OCI-LY7 (cell line): ENCODE measurements around the gene FMO2. TPM values are rescaled to one million over a fixed set of nuclear protein-coding genes. Genes with fewer than 3 reads are reported as not detected.

ENCODE experiments used
- BruUV-seq: library from RNA; stranded (reverse); fragments of 400-500 nt; replicated peaks from 2 replicates; lab custom pipeline; 2021; lab: Mats Ljungman, UMichigan
- CTCF ChIA-PET: fragments of 300-600 bp; sonication (Branson Sonifier 250); formaldehyde crosslinking; loops from one replicate; lab custom pipeline; 2022; ENCODE audit warnings: antibody characterized with exemption; ENCODE audit not compliant: unreplicated experiment; lab: Charles Lee
- POLR2A ChIA-PET: fragments of 300-600 bp; sonication (Branson Sonifier 250); formaldehyde crosslinking; loops from one replicate; lab custom pipeline; 2022; ENCODE audit warnings: antibody characterized with exemption; lab: Charles Lee
- DNase-seq: peaks from one replicate; pipeline ENCODE4 v3.0.0-alpha.2; 2015; ENCODE audit warnings: low spot score
- H2AFZ ChIP-seq: fragments of 200-600 bp; sonication (generic), shearing (Covaris generic); 2 replicates; pipeline ENCODE4 v1.6.1; 2014; ENCODE audit warnings: mild to moderate bottlenecking, antibody characterized with exemption, low read length, moderate library complexity
- H3K27ac ChIP-seq: fragments of 200-600 bp; sonication (generic); 2 replicates; pipeline ENCODE4 v1.5.1; 2014; ENCODE audit warnings: mixed run types, low read depth, mild to moderate bottlenecking, moderate library complexity, low read length, inconsistent platforms; ENCODE audit not compliant: poor library complexity, severe bottlenecking
- H3K36me3 ChIP-seq: fragments of 200-600 bp; sonication (generic); 2 replicates; pipeline ENCODE4 v1.6.1; 2014; ENCODE audit warnings: mild to moderate bottlenecking, antibody characterized with exemption, low read length, moderate library complexity, mixed read lengths; ENCODE audit not compliant: insufficient read depth
- H3K4me1 ChIP-seq: fragments of 200-600 bp; sonication (generic); 2 replicates; pipeline ENCODE4 v1.5.1; 2014; ENCODE audit warnings: mild to moderate bottlenecking, low read length; ENCODE audit not compliant: insufficient read depth, poor library complexity, severe bottlenecking
- H3K4me2 ChIP-seq: fragments of 200-600 bp; sonication (generic); 2 replicates; pipeline ENCODE4 v1.6.1; 2014; ENCODE audit warnings: mild to moderate bottlenecking, low read length
- H3K4me3 ChIP-seq: fragments of 200-600 bp; sonication (generic); 2 replicates; pipeline ENCODE4 v1.5.1; 2014; ENCODE audit warnings: mild to moderate bottlenecking, low read depth, low read length; ENCODE audit not compliant: poor library complexity, severe bottlenecking
- H3K79me2 ChIP-seq: fragments of 200-600 bp; sonication (generic); 2 replicates; pipeline ENCODE4 v1.6.1; 2016; ENCODE audit warnings: low read depth, mild to moderate bottlenecking, low read length, moderate library complexity, mixed read lengths; ENCODE audit not compliant: insufficient read depth
- H3K9me2 ChIP-seq: fragments of 200-600 bp; sonication (generic); 2 replicates; pipeline ENCODE4 v1.6.1; 2016; ENCODE audit warnings: mild to moderate bottlenecking, low read length, mixed read lengths; ENCODE audit not compliant: insufficient read depth
- H3K9me3 ChIP-seq: fragments of 200-600 bp; sonication (generic); 2 replicates; pipeline ENCODE4 v1.6.1; 2014; ENCODE audit warnings: mild to moderate bottlenecking, mixed run types, low read length, mixed read lengths
- H4K20me1 ChIP-seq: fragments of 200-600 bp; sonication (generic); 2 replicates; pipeline ENCODE4 v1.6.1; 2014; ENCODE audit warnings: mild to moderate bottlenecking, antibody characterized with exemption, low read length, moderate library complexity, mixed read lengths; ENCODE audit not compliant: insufficient read depth
- CTCF ChIP-seq: fragments of 200-600 bp; sonication (generic); conservative IDR thresholded peaks from 2 replicates; pipeline ENCODE4 v1.5.1; 2014; ENCODE audit warnings: mild to moderate bottlenecking, antibody characterized with exemption, low read length, moderate library complexity, mixed read lengths
- EZH2phosphoT487 ChIP-seq: fragments of 200-600 bp; sonication (generic); IDR thresholded peaks from 2 replicates; pipeline ENCODE4 v1.6.1; 2018; ENCODE audit warnings: low read depth, borderline replicate concordance, mild to moderate bottlenecking, mixed run types, antibody characterized with exemption, low read length, moderate library complexity, mixed read lengths
- intact Hi-C: fragments of 100-400 bp; cut with micrococcal nuclease; formaldehyde crosslinking; loops from one replicate; pipeline ENCODE4 v1.10.0; 2022; ENCODE audit not compliant: unreplicated experiment
- total RNA-seq, 2 experiments: library from RNA; depleted of rRNA in 1 of 2; stranded (reverse); fragments of >200 nt in 1 of 2; shearing (Covaris generic) in 1 of 2; gene quantifications; 2 replicates each; pipeline ENCODE4 v1.2.3, GENCODE V29; 2014 to 2022

The FMO2 gene
- total RNA-seq, 2 experiments from 2014 or later = not detected

- CTCF ChIA-PET = no interaction called here
- BruUV-seq = no TSS peak
- H3K4me2 ChIP-seq = no peak overlapping the region
- POLR2A ChIA-PET = interaction anchor here (0.6 kb wide), 1 partner anchor 255 kb away, joined by 3 read pairs; no protein-coding TSS in a partner anchor
- TF ChIP-seq CTCF (no peak), EZH2phosphoT487 (no peak)
- no peaks in the 10 kb centered on the region for H4K20me1 ChIP-seq
- H3K9me3 ChIP-seq = no peaks in the 10 kb centered on the region
- no peak for DNase-seq
- H3K27ac ChIP-seq = no peak overlapping the region
- intact Hi-C loops = loop anchor here (10.0 kb wide), 1 partner anchor 536 kb away; no protein-coding TSS in a partner anchor
- no peaks in the 10 kb centered on the region for H3K9me2 ChIP-seq
- no peaks in the 10 kb centered on the region for H3K79me2 ChIP-seq
- no peak overlapping the region for H3K4me3 ChIP-seq
- no peaks in the 10 kb centered on the region for H3K36me3 ChIP-seq
- peaks cover 7% of the 10 kb centered on the region for H3K4me1 ChIP-seq
- H2AFZ ChIP-seq = no peak overlapping the region
Observed at GRCh38 chr1:171220581-171221054, 35.5 kb downstream of the FMO2 start.

- no peak for TF ChIP-seq CTCF
- TF ChIP-seq EZH2phosphoT487 = no peak
- H3K4me1 ChIP-seq = peaks cover 7% of the 10 kb centered on the region
- no peaks in the 10 kb centered on the region for H3K9me2 ChIP-seq
- H4K20me1 ChIP-seq = no peaks in the 10 kb centered on the region
- ChIA-PET CTCF (no interaction called here), POLR2A (interaction anchor here (0.6 to 1.2 kb wide), 4 partner anchors 17 to 1811 kb away, joined by 3 read pairs; partner anchors contain the start of gene FMO4)
- DNase-seq = no peak
- H3K27ac ChIP-seq = no peak overlapping the region
- H3K4me2 ChIP-seq = no peak overlapping the region
- H3K9me3 ChIP-seq = no peaks in the 10 kb centered on the region
- H3K36me3 ChIP-seq = no peaks in the 10 kb centered on the region
- intact Hi-C loops = loop anchor here (10.0 kb wide), 1 partner anchor 537 kb away; no protein-coding TSS in a partner anchor
- BruUV-seq = no TSS peak
- H3K79me2 ChIP-seq = no peaks in the 10 kb centered on the region
- H2AFZ ChIP-seq = no peak overlapping the region
- no peak overlapping the region for H3K4me3 ChIP-seq
Observed at GRCh38 chr1:171221665-171222591, 36.8 kb downstream of the FMO2 start.
